ENCODE data around the gene WDR13.
"Not testable (repeated sequence)": the region's sequence is repeated elsewhere in the genome, so short reads cannot be mapped to it uniquely, and the experiment has no call there.

The WDR13 gene

GRCh38 chrX:48597353-48598264, at the start of gene WDR13:
TSS of gene WDR13 (plus strand) at chrX:48597492. CDS start at chrX:48597997, 505 bp downstream.
- peak; percentile 94 for DNase-seq

- no peak for DNase-seq
Observed at GRCh38 chrX:48548871-48549270, 48.4 kb upstream of the WDR13 start.

GRCh38 chrX:48555731-48556325, 41.5 kb upstream of the WDR13 start:
- not testable (repeated sequence) for DNase-seq

GRCh38 chrX:48558271-48558670, 39.0 kb upstream of the WDR13 start:
- DNase-seq = no peak

GRCh38 chrX:48559636-48560035, 37.7 kb upstream of the WDR13 start:
- DNase-seq = no peak

- DNase-seq = no peak
Observed at GRCh38 chrX:48560056-48560455, 37.2 kb upstream of the WDR13 start.

- no peak for DNase-seq
Observed at GRCh38 chrX:48560681-48561080, 36.6 kb upstream of the WDR13 start.

- DNase-seq = no peak
Observed at GRCh38 chrX:48569958-48570357, 27.3 kb upstream of the WDR13 start.

GRCh38 chrX:48573690-48574269, 23.5 kb upstream of the WDR13 start:
- no peak for DNase-seq

GRCh38 chrX:48574270-48575266, 22.7 kb upstream of the WDR13 start, which contains the start of gene RBM3:
TSS of gene RBM3 (plus strand) at chrX:48574484. CDS start at chrX:48575181, 697 bp downstream.
- peak; percentile 96 for DNase-seq

- no peak for DNase-seq
Observed at GRCh38 chrX:48575642-48576041, 21.6 kb upstream of the WDR13 start.

GRCh38 chrX:48576108-48576507, 21.2 kb upstream of the WDR13 start:
- no peak for DNase-seq

- no peak for DNase-seq
Observed at GRCh38 chrX:48578661-48579128, 18.6 kb upstream of the WDR13 start.

- no peak for DNase-seq
Observed at GRCh38 chrX:48579259-48579658, 18.0 kb upstream of the WDR13 start.

- DNase-seq = no peak
Observed at GRCh38 chrX:48580662-48581061, 16.6 kb upstream of the WDR13 start.

- no peak for DNase-seq
Observed at GRCh38 chrX:48584698-48585097, 12.6 kb upstream of the WDR13 start.

- no peak for DNase-seq
Observed at GRCh38 chrX:48589482-48590162, 7.7 kb upstream of the WDR13 start.

- DNase-seq = no peak
Observed at GRCh38 chrX:48590203-48591103, 6.8 kb upstream of the WDR13 start.

GRCh38 chrX:48591255-48591791, 6.0 kb upstream of the WDR13 start:
- no peak for DNase-seq

- DNase-seq = no peak
Observed at GRCh38 chrX:48592971-48593370, 4.3 kb upstream of the WDR13 start.
